Stomach smooth muscle (tissue), 2 donors: Measurements from ENCODE around the gene STAT5B.
A peak's percentile ranks its signal among the peaks of the same experiment; 100 is the strongest.

Experiments used
- H3K27ac ChIP-seq: one replicate; pipeline ENCODE4 v1.7.0; 2013; ENCODE audit warnings: mild to moderate bottlenecking, low read length, inconsistent platforms
- H3K27me3 ChIP-seq, 2 donors: one replicate each; pipeline ENCODE4 v1.7.0; 2013; ENCODE audit warnings: low read length in 2 of 2; ENCODE audit not compliant: insufficient read depth in 2 of 2, control insufficient read depth in 1 of 2
- H3K36me3 ChIP-seq, 2 donors: one replicate each; pipeline ENCODE4 v1.7.0; 2013; ENCODE audit warnings: low read length in 2 of 2; ENCODE audit not compliant: control insufficient read depth in 2 of 2, insufficient read depth in 2 of 2
- H3K4me1 ChIP-seq: one replicate; pipeline ENCODE4 v1.7.0; 2013; ENCODE audit warnings: low read length; ENCODE audit not compliant: control insufficient read depth, insufficient read depth
- H3K4me3 ChIP-seq, 2 donors: one replicate each; pipeline ENCODE4 v1.7.0; 2013; ENCODE audit warnings: low read length in 2 of 2
- H3K9ac ChIP-seq, 2 donors: one replicate each; pipeline ENCODE4 v1.7.0; 2013; ENCODE audit warnings: low read length in 2 of 2, mild to moderate bottlenecking in 1 of 2
- H3K9me3 ChIP-seq, 2 donors: one replicate each; pipeline ENCODE4 v1.7.0; 2013; ENCODE audit warnings: low read length in 2 of 2; ENCODE audit not compliant: control insufficient read depth in 2 of 2
- donor health status: healthy.
- donor health status: Pancreatic carcinoma.

Gene STAT5B

GRCh38 chr17:42183741-42184711 lies 92.2 kb downstream of the STAT5B start:
- Histone ChIP-seq H3K9me3 (no peaks in the 10 kb centered on the region), H3K27me3 (peaks cover 18 to 26% of the 10 kb centered on the region in 2 donors), H3K4me3 (peak overlapping the region; percentile 68 to 80), H3K36me3 (no peaks in the 10 kb centered on the region), H3K9ac (peak overlapping the region; percentile 50 to 69), H3K27ac (no peak overlapping the region), H3K4me1 (peaks cover 23% of the 10 kb centered on the region)

DNA sequence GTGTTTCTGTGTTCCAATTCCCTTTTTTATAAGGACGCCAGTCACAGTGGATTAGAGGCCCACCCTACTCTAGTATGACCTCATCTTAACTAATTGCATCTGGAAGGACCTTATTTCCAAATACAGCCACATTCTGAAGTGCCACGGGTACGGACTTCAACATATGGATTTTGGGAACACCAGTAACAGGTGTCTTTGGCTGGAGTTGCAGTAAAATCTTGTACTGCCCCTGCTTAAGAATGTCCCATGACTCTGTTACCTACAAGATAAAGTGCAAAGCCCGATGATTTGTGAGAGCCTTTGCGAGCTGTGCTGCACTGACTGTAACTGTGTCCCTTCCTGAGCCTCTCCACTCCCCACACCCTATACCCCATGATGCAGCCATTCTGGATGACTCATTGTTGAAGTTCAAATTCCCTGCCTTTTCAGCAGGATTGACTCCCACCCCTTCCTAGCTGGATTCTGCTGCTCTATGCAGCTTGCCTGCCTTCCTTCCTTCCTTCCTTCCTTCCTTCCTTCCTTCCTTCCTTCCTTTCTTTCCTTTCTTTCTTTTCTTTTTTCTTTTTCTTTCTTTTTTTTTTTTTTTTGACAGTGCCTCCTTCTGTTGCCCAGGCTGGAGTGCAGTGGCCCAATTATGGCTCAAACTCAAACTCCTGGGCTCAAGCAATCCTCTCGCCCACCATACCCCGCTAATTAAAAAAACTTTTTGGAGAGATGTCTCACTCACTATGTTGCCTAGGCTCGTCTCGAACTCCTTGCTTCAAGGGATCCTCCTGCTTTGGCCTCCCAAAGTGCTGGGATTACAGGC lies 93.1 kb downstream of the STAT5B start:
- no peaks in the 10 kb centered on the region for H3K36me3 ChIP-seq
- H3K27me3 ChIP-seq: peaks cover 18 to 26% of the 10 kb centered on the region in 2 donors
- peak overlapping the region; percentile 41 to 69 for H3K9ac ChIP-seq
- H3K27ac ChIP-seq: no peak overlapping the region
- H3K4me1 ChIP-seq: peaks cover 23% of the 10 kb centered on the region
- peak overlapping the region; percentile 68 to 80 for H3K4me3 ChIP-seq
- H3K9me3 ChIP-seq: no peaks in the 10 kb centered on the region

DNA sequence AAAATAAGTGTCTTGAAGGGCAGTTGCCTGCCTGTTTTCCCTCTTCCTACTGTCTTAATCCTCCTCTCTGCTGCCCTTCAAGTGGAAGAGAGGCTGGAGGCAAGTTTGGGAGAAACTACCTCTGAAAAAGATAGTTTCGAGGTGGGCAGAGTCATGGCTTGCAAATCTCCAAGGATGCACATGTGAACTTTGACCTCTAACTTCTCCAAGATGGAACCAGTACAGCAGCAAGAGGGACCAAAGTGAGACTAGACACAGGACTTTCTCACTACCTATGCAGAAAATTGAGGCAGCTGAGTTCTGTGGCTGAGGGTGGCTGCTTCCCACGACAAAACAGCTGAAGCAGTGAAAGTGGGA lies 94.4 kb downstream of the STAT5B start:
- Histone ChIP-seq H3K27ac (no peak overlapping the region), H3K4me3 (no peak overlapping the region), H3K4me1 (peaks cover 23% of the 10 kb centered on the region), H3K27me3 (peaks cover 18 to 26% of the 10 kb centered on the region in 2 donors), H3K9ac (no peak overlapping the region), H3K9me3 (no peaks in the 10 kb centered on the region), H3K36me3 (no peaks in the 10 kb centered on the region)

- no peaks in the 10 kb centered on the region for H3K9me3 ChIP-seq
- peaks cover 18 to 26% of the 10 kb centered on the region in 2 donors for H3K27me3 ChIP-seq
- peaks cover 23% of the 10 kb centered on the region for H3K4me1 ChIP-seq
- H3K9ac ChIP-seq: no peak within 1 kb of the TSS
- no peaks in the 10 kb centered on the region for H3K36me3 ChIP-seq
- no peak within 1 kb of the TSS for H3K27ac ChIP-seq
- H3K4me3 ChIP-seq: peak within 1 kb of the TSS in 1 of 2 donors; percentile 52
Observed at GRCh38 chr17:42180922-42181850, 95.0 kb downstream of the STAT5B start, which contains the start of gene KCNH4. TSS of gene KCNH4 (minus strand) at chr17:42181142. CDS start at chr17:42180945, 197 bp downstream.

DNA sequence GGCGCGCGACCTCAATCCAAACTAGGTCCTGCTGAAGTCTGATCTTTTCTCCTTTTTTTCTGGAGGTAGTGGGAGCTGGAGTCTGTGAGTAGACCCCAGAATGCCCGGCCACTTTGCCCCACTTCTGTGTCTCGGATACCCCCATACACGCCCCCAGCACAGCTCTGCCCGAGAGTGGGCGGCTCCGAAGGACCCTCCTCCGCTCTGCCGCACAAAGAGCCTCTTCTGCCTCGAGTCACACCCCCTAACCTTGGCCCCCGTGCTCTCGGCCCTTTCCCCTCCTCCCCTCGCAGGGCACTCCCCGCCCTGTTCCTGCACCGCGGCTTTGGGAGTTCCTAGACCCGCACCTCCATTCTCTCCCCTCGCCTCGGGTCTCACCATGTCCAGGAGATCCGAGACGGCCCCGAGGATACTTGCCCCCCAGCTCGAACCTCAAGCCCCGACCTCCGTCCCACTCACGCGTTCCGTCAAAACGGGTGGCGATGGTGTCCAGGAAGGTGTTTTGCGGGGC lies 95.7 kb downstream of the STAT5B start:
- peaks cover 18 to 26% of the 10 kb centered on the region in 2 donors for H3K27me3 ChIP-seq
- H3K27ac ChIP-seq: no peak overlapping the region
- H3K4me1 ChIP-seq: peaks cover 23% of the 10 kb centered on the region
- no peaks in the 10 kb centered on the region for H3K9me3 ChIP-seq
- no peaks in the 10 kb centered on the region for H3K36me3 ChIP-seq
- peak overlapping the region in 1 of 2 donors; percentile 52 for H3K4me3 ChIP-seq
- no peak overlapping the region for H3K9ac ChIP-seq

DNA sequence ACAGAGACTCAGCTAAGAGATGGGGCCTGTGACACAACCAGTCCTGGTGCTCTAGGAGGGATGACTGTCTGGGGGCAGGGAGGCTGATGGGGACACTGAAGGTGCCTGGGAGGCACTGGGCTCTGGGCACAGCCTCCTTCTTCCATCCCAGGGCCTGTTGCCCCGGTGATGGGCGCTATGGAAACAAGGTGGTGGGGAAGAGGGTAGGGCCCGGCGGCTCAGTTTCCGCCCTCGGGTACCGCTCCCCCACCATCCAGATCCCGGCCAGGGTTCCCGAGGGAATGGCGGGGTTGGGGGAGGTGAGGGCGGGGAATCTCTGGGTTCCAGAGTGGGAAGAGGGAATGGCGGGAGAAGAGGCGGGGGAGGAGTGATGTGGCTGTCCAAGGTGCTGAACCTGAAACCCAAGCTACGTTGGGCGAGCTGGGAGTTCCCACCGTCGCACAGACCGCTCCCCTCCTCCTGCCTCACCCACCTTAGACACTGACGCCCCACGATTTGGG lies 96.2 kb downstream of the STAT5B start:
- H3K9ac ChIP-seq: no peak overlapping the region
- peaks cover 22% of the 10 kb centered on the region for H3K4me1 ChIP-seq
- no peak overlapping the region for H3K27ac ChIP-seq
- no peak overlapping the region for H3K4me3 ChIP-seq
- H3K36me3 ChIP-seq: no peaks in the 10 kb centered on the region
- peaks cover 18 to 26% of the 10 kb centered on the region in 2 donors for H3K27me3 ChIP-seq
- no peaks in the 10 kb centered on the region for H3K9me3 ChIP-seq

DNA sequence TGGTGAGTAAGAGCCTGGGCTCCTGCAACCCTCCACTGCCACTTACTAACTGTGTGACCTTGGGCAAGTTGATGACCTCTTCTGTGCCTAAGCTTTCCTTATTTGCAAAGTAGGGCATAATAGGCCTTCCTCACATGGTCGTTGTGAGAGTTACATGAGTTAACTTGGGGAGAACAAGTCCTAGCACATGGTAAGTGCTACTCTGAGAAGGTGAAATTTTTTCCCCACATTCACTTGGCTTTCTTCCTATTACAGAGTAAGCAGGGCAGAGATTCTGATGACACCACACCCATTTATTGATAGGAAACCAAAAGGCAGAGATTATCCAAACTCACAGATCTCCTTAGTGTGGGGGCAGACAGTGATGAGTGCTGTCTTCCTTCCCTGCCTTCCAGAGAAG lies 96.9 kb downstream of the STAT5B start:
- H3K4me1 ChIP-seq: peaks cover 16% of the 10 kb centered on the region
- no peaks in the 10 kb centered on the region for H3K9me3 ChIP-seq
- H3K27me3 ChIP-seq: peaks cover 18 to 26% of the 10 kb centered on the region in 2 donors
- no peak overlapping the region for H3K27ac ChIP-seq
- H3K4me3 ChIP-seq: no peak overlapping the region
- H3K36me3 ChIP-seq: no peaks in the 10 kb centered on the region
- no peak overlapping the region for H3K9ac ChIP-seq

- Histone ChIP-seq H3K27ac (no peak overlapping the region), H3K9me3 (no peaks in the 10 kb centered on the region), H3K4me1 (peaks cover 11% of the 10 kb centered on the region), H3K9ac (no peak overlapping the region), H3K27me3 (peaks cover 18 to 26% of the 10 kb centered on the region in 2 donors), H3K36me3 (no peaks in the 10 kb centered on the region), H3K4me3 (no peak overlapping the region)
Observed at GRCh38 chr17:42178817-42179216, 97.4 kb downstream of the STAT5B start.

- no peak overlapping the region for H3K4me3 ChIP-seq
- no peaks in the 10 kb centered on the region for H3K9me3 ChIP-seq
- peaks cover 18 to 26% of the 10 kb centered on the region in 2 donors for H3K27me3 ChIP-seq
- no peaks in the 10 kb centered on the region for H3K36me3 ChIP-seq
- no peak overlapping the region for H3K9ac ChIP-seq
- peaks cover 3% of the 10 kb centered on the region for H3K4me1 ChIP-seq
- H3K27ac ChIP-seq: no peak overlapping the region
Observed at GRCh38 chr17:42177684-42178083, 98.5 kb downstream of the STAT5B start.
